K562 (cell line): ENCODE measurements around the gene PTCH2. TPM values are rescaled to one million over a fixed set of nuclear protein-coding genes. Genes with fewer than 3 reads are reported as not detected.

Source experiments
- CGGBP1 ChIP-seq: fragments of 250-450 bp; sonication (Bioruptor Pico); IDR thresholded peaks from 2 replicates; pipeline ENCODE4 v1.9.0; 2021; ENCODE audit warnings: mild to moderate bottlenecking
- DEAF1 ChIP-seq: fragments of 450-650 bp; formaldehyde crosslinking; IDR thresholded peaks from 2 replicates; pipeline ENCODE4 v1.4.0; 2020; ENCODE audit warnings: mild to moderate bottlenecking, moderate library complexity
- MTA2 ChIP-seq: fragments of 450-650 bp; IDR thresholded peaks from 2 replicates; pipeline ENCODE4 v1.6.1; 2016; ENCODE audit warnings: low read depth
- NR1H2 ChIP-seq: sonication (generic); formaldehyde crosslinking; IDR thresholded peaks from 2 replicates; pipeline ENCODE4 v1.4.0; 2020; ENCODE audit warnings: mild to moderate bottlenecking, missing genetic modification reagents
- PREB ChIP-seq: sonication (generic); formaldehyde crosslinking; IDR thresholded peaks from 2 replicates; pipeline ENCODE4 v1.8.1; 2023; ENCODE audit warnings: mild to moderate bottlenecking, missing genetic modification reagents
- polyA plus RNA-seq, 8 experiments: library from polyadenylated mRNA; depleted of rRNA in 4 of 8; stranded (reverse) in 5 of 8; unstranded in 3 of 8; fragments of >200 nt; fragmentation: Nextera tagmentation in 2 of 8; fragmentation: Illumina TruSeq in 1 of 8; extraction: Ambion mirVana in 2 of 8; extraction: Trizol in 1 of 8; gene quantifications; 2 replicates each; pipeline versions ENCODE4 v1.2.1 to v1.2.3, GENCODE V29; 2011 to 2014; ENCODE audit warnings: inconsistent platforms in 1 of 8, missing spikeins in 1 of 8
- total RNA-seq, 7 experiments: library from RNA; depleted of rRNA in 6 of 7; stranded (reverse); fragments of >200 nt in 6 of 7; fragmentation: Illumina TruSeq in 2 of 7; extraction: Trizol in 2 of 7; gene quantifications; 2 replicates each; pipeline versions ENCODE4 v1.2.1 to v1.2.3, GENCODE V29; 2011 to 2021; ENCODE audit warnings: low replicate concordance in 1 of 7

PTCH2 gene
- total and polyA plus RNA-seq, 9 of the 15 experiments (the other 6 are each of a cell fraction or from before 2014, with no cell fraction given): 0.15 to 27.3 (median 0.48) TPM; not detected in 1

GRCh38 chr1:44775930-44776729, 66.9 kb downstream of the PTCH2 start (continued):
- TF ChIP-seq PREB: 0 out of 2 replicates have a peak, but pooled peaks have one; percentile 70
- TF ChIP-seq CGGBP1 (CRISPR knock-in tag): no peak
- TF ChIP-seq NR1H2 (CRISPR knock-in tag): peak; percentile 94; the same call in 1 of the 2 replicates
- TF ChIP-seq MTA2: no peak
- peak; percentile 31; the same call in 1 of the 2 replicates for TF ChIP-seq DEAF1 (CRISPR knock-in tag)
